Smooth muscle cell (in vitro differentiated cells): ENCODE data around the gene PDLIM5. TPM values are rescaled to one million over a fixed set of nuclear protein-coding genes. Genes with fewer than 3 reads are reported as not detected.
A peak's percentile ranks its signal among the peaks of the same experiment; 100 is the strongest.
"Not testable (repeated sequence)": the region's sequence is repeated elsewhere in the genome, so short reads cannot be mapped to it uniquely, and the experiment has no call there.

ENCODE experiments used
- DNase-seq: peaks from one replicate; lab custom pipeline; 2025; ENCODE audit not compliant: unreplicated experiment; lab: John Stamatoyannopoulos, UW
- H2AFZ ChIP-seq: fragments of 200-600 bp; sonication (generic); 2 replicates; pipeline ENCODE4 v1.6.0; 2016; ENCODE audit warnings: antibody characterized with exemption, low read depth, mild to moderate bottlenecking
- H3F3A ChIP-seq: fragments of 200-600 bp; sonication (generic); 2 replicates; pipeline ENCODE4 v1.6.0; 2017; ENCODE audit warnings: antibody characterized with exemption, low read depth
- H3K27ac ChIP-seq: fragments of 200-600 bp; sonication (generic); 2 replicates; pipeline ENCODE4 v1.5.1; 2016; ENCODE audit warnings: low read depth, mild to moderate bottlenecking
- H3K27me3 ChIP-seq: fragments of 200-600 bp; sonication (generic); 2 replicates; pipeline ENCODE4 v1.6.1; 2016; ENCODE audit warnings: low read depth, mild to moderate bottlenecking
- H3K36me3 ChIP-seq: fragments of 200-600 bp; sonication (generic); 2 replicates; pipeline ENCODE4 v1.5.1; 2016; ENCODE audit warnings: low read depth
- H3K4me1 ChIP-seq: fragments of 200-600 bp; sonication (generic); 2 replicates; pipeline ENCODE4 v1.5.1; 2016; ENCODE audit warnings: low read depth
- H3K4me2 ChIP-seq: fragments of 200-600 bp; sonication (generic); 2 replicates; pipeline ENCODE4 v1.6.0; 2016; ENCODE audit warnings: mild to moderate bottlenecking
- H3K4me3 ChIP-seq: fragments of 200-600 bp; sonication (generic); 2 replicates; pipeline ENCODE4 v1.5.1; 2016; ENCODE audit warnings: mild to moderate bottlenecking
- H3K79me2 ChIP-seq: fragments of 200-600 bp; sonication (generic); 2 replicates; pipeline ENCODE4 v1.6.0; 2016; ENCODE audit warnings: low read depth, mild to moderate bottlenecking
- H3K9ac ChIP-seq: fragments of 200-600 bp; sonication (generic); 2 replicates; pipeline ENCODE4 v1.6.0; 2016; ENCODE audit warnings: low read depth
- H3K9me3 ChIP-seq: fragments of 200-600 bp; sonication (generic); replicated peaks from 2 replicates; pipeline ENCODE4 v1.5.1; 2016; ENCODE audit warnings: low read depth
- H4K20me1 ChIP-seq: fragments of 200-600 bp; sonication (generic); 2 replicates; pipeline ENCODE4 v1.6.0; 2016; ENCODE audit warnings: low read depth
- CTCF ChIP-seq: fragments of 200-600 bp; sonication (generic); IDR thresholded peaks from 2 replicates; pipeline ENCODE4 v1.5.1; 2017; ENCODE audit warnings: borderline replicate concordance, mild to moderate bottlenecking, antibody characterized with exemption; ENCODE audit not compliant: insufficient read depth, poor library complexity, severe bottlenecking
- WGBS: methylation state at CpG from one replicate; pipeline ENCODE4 v1.1.7; 2016; ENCODE audit warnings: low lambda C conversion rate; 5-methylcytosine and 5-hydroxymethylcytosine counted together
- polyA plus RNA-seq: library from polyadenylated mRNA; unstranded; fragments of >200 nt; fragmentation: Nextera tagmentation; extraction: Ambion mirVana; gene quantifications from 2 replicates; pipeline ENCODE4 v1.2.1, GENCODE V29; 2016
- total RNA-seq: library from RNA; depleted of rRNA; stranded (reverse); fragments of >200 nt; gene quantifications from 2 replicates; pipeline ENCODE4 v1.2.3, GENCODE V29; 2014

The PDLIM5 gene
- total and polyA plus RNA-seq, 2 experiments from 2014 or later, result 129 to 150 TPM

GRCh38 chr4:94550352-94550751, 98.6 kb downstream of the PDLIM5 start:
- H3K4me3 ChIP-seq, result no peak overlapping the region
- no peak overlapping the region for H3K9ac ChIP-seq
- H3K4me2 ChIP-seq, result peak overlapping the region; percentile 50
- DNase-seq, result no peak
- peak overlapping the region; percentile 76 for H3K27ac ChIP-seq
- 23% methylated on average over 1 of the region's 1 CpG for WGBS
- H4K20me1 ChIP-seq, result no peaks in the 10 kb centered on the region
- peaks cover 52% of the 10 kb centered on the region for H3K4me1 ChIP-seq
- H3K27me3 ChIP-seq, result no peaks in the 10 kb centered on the region
- no peak overlapping the region for H2AFZ ChIP-seq
- H3F3A ChIP-seq, result peaks cover 37% of the 10 kb centered on the region
- H3K79me2 ChIP-seq, result peaks cover 65% of the 10 kb centered on the region
- TF ChIP-seq CTCF, result no peak
- H3K36me3 ChIP-seq, result peaks cover 2% of the 10 kb centered on the region
- H3K9me3 ChIP-seq, result no peaks in the 10 kb centered on the region

- H3K4me1 ChIP-seq, result peaks cover 49% of the 10 kb centered on the region
- H3K27ac ChIP-seq, result peak overlapping the region; percentile 76
- peaks cover 4% of the 10 kb centered on the region for H3K36me3 ChIP-seq
- WGBS, result 86% methylated on average over 1 of the region's 1 CpG
- H3F3A ChIP-seq, result peaks cover 39% of the 10 kb centered on the region
- H3K79me2 ChIP-seq, result peaks cover 65% of the 10 kb centered on the region
- TF ChIP-seq CTCF, result no peak
- H3K9me3 ChIP-seq, result no peaks in the 10 kb centered on the region
- no peak overlapping the region for H3K9ac ChIP-seq
- H3K4me2 ChIP-seq, result peak overlapping the region; percentile 50
- no peak overlapping the region for H3K4me3 ChIP-seq
- no peak overlapping the region for H2AFZ ChIP-seq
- H4K20me1 ChIP-seq, result no peaks in the 10 kb centered on the region
- H3K27me3 ChIP-seq, result no peaks in the 10 kb centered on the region
- no peak for DNase-seq
Observed at GRCh38 chr4:94550851-94551250, 99.1 kb downstream of the PDLIM5 start.

DNA sequence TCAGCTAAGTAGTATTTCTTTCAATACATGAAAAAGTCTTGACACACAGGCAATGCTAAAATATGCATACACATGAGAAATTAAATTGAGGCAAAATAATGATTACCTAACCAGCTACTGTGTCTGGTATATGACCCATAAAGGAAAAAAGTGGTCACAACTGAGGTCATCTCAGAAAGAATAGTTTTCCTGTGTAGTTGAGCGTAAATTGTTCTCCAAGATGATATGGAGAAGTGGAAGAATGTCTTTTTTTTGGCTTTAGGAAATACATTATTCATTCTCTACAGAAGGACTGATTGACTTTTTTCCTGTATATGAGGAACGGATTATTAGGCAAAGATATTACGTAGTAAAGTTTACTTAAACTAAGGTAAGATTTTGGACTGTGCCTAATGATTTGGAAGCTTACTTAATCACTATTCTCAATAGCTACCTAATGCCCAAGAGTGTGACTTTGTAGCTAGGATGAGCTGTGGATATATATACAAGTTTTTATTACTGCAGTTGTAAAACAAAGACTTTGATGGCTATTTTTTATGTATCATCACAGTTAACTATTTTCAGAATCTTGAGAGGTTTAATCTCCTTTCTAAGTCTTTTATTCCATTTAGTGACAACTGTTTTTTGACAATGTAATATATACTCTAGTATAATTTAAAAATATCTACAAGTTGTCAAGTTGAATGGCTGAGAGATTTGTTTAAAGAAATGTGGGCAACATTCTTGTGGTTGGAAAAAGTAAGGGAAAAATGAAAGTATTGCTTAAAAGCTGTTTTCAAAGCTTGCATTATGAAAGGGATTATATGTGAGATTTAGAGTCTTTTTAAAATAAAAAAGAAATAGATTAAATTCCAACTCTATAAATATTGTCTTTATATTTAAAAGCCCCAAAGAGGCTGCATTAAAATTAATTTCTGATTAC, 100.2 kb downstream of the PDLIM5 start:
- peaks cover 62% of the 10 kb centered on the region for H3K79me2 ChIP-seq
- no peaks in the 10 kb centered on the region for H3K27me3 ChIP-seq
- no peaks in the 10 kb centered on the region for H3K9me3 ChIP-seq
- no peak overlapping the region for H3K4me3 ChIP-seq
- no peak overlapping the region for H2AFZ ChIP-seq
- 49% methylated on average over 3 of the region's 3 CpGs for WGBS
- H3K4me2 ChIP-seq, result peak overlapping the region; percentile 50
- peaks cover 39% of the 10 kb centered on the region for H3F3A ChIP-seq
- no peaks in the 10 kb centered on the region for H4K20me1 ChIP-seq
- DNase-seq, result no peak
- peak overlapping the region; percentile 14 for H3K9ac ChIP-seq
- H3K36me3 ChIP-seq, result peaks cover 4% of the 10 kb centered on the region
- peaks cover 49% of the 10 kb centered on the region for H3K4me1 ChIP-seq
- peak overlapping the region; percentile 76 for H3K27ac ChIP-seq
- TF ChIP-seq CTCF, result no peak

DNA sequence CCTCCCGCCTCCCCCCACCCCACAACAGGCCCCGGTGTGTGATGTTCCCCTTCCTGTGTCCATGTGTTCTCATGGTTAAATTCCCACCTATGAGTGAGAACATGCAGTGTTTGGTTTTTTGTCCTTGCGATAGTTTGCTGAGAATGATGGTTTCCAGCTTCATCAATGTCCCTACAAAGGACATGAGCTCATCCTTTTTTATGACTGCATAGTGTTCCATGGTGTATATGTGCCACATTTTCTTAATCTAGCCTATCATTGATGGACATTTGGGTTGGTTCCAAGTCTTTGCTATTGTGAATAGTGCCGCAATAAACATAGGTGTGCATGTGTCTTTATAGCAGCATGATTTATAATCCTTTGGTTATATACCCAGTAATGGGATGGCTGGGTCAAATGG, 104.3 kb downstream of the PDLIM5 start:
- not testable (repeated sequence) for H2AFZ ChIP-seq

DNA sequence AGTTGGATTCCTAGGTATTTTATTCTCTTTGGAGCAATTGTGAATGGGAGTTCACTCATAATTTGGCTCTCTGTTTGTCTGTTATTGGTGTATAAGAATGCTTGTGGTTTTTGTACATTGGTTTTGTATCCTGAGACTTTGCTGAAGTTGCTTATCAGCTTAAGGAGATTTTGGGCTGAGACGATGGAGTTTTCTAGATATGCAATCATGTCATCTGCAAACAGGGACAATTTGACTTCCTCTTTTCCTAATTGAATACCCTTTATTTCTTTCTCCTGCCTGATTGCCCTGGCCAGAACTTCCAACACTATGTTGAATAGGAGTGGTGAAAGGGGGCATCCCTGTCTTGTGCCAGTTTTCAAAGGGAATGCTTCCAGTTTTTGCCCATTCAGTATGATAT, 105.9 kb downstream of the PDLIM5 start:
- not testable (repeated sequence) for DNase-seq, H2AFZ ChIP-seq, H4K20me1 ChIP-seq, H3K4me3 ChIP-seq, H3K9me3 ChIP-seq, H3K27me3 ChIP-seq, H3K36me3 ChIP-seq, H3K9ac ChIP-seq
- 20% methylated on average over 1 of the region's 1 CpG for WGBS
- H3F3A ChIP-seq, result peaks cover 22% of the 10 kb centered on the region
- H3K27ac ChIP-seq, result peak overlapping the region; percentile 52
- peaks cover 68% of the 10 kb centered on the region for H3K79me2 ChIP-seq
- H3K4me1 ChIP-seq, result peaks cover 27% of the 10 kb centered on the region
- peak overlapping the region; percentile 61 for H3K4me2 ChIP-seq

More for the DNA sequence above, 104.3 kb downstream of the PDLIM5 start:
- WGBS, result 97% methylated on average over 3 of the region's 4 CpGs
- peaks cover 24% of the 10 kb centered on the region for H3F3A ChIP-seq
- H3K27ac ChIP-seq, H3K27me3 ChIP-seq, H3K4me3 ChIP-seq, DNase-seq, H4K20me1 ChIP-seq, H3K9me3 ChIP-seq, H3K4me2 ChIP-seq, H3K9ac ChIP-seq, H3K36me3 ChIP-seq: not testable (repeated sequence)
- peaks cover 29% of the 10 kb centered on the region for H3K4me1 ChIP-seq
- H3K79me2 ChIP-seq, result peaks cover 60% of the 10 kb centered on the region
